Stimulated activated CD8-positive, alpha-beta memory T cell treated with anti-CD3 and anti-CD28 coated beads, Interleukin-7, amount 100 ng/mL, for 24 hours (primary cell): ENCODE data around the gene GDE1.

Experiments
- DNase-seq: peaks from one replicate; pipeline ENCODE4 v3.0.0-alpha.2; 2020; ENCODE audit warnings: low read depth

Gene GDE1

GRCh38 chr16:19486051-19486450, 35.8 kb downstream of the GDE1 start:
- no peak for DNase-seq

GRCh38 chr16:19485611-19486010, 36.3 kb downstream of the GDE1 start:
- no peak for DNase-seq

- DNase-seq, result no peak
These were observed 37.8 kb downstream of the GDE1 start for GRCh38 chr16:19484096-19484495.

- DNase-seq, result no peak
These were observed 39.6 kb downstream of the GDE1 start for GRCh38 chr16:19482291-19482690.

- no peak for DNase-seq
These were observed 40.1 kb downstream of the GDE1 start for GRCh38 chr16:19481769-19482168.

GRCh38 chr16:19481296-19481695, 40.6 kb downstream of the GDE1 start:
- DNase-seq, result no peak

- DNase-seq, result no peak
These were observed 42.6 kb downstream of the GDE1 start for GRCh38 chr16:19479302-19479721.

- no peak for DNase-seq
These were observed 43.4 kb downstream of the GDE1 start for GRCh38 chr16:19478505-19478904.

GRCh38 chr16:19474617-19475016, 47.3 kb downstream of the GDE1 start:
- no peak for DNase-seq

GRCh38 chr16:19472482-19472881, 49.4 kb downstream of the GDE1 start:
- no peak for DNase-seq

- DNase-seq, result no peak
These were observed 53.6 kb downstream of the GDE1 start for GRCh38 chr16:19468300-19468699.

GRCh38 chr16:19463468-19464315, 58.2 kb downstream of the GDE1 start:
- DNase-seq, result no peak

GRCh38 chr16:19460397-19460796, 61.5 kb downstream of the GDE1 start:
- no peak for DNase-seq

- no peak for DNase-seq
These were observed 63.0 kb downstream of the GDE1 start for GRCh38 chr16:19458722-19459379.
